ENCODE measurements around the gene NBPF1. TPM values are rescaled to one million over a fixed set of nuclear protein-coding genes. Genes with fewer than 3 reads are reported as not detected.
"Not testable (repeated sequence)": the region's sequence is repeated elsewhere in the genome, so short reads cannot be mapped to it uniquely, and the experiment has no call there.

The NBPF1 gene
- total RNA-seq, 4 donors from 2014 or later = 22.9 to 63.6 (median 41.6) TPM

- no peak for ATAC-seq (ENCODE audit: low FRiP score)
- DNase-seq (ENCODE audit: low spot score) = peak; percentile 24
These were observed 18.1 kb upstream of the NBPF1 start for GRCh38 chr1:16631248-16632043.

GRCh38 chr1:16630661-16631247 is 17.4 kb upstream of the NBPF1 start:
- TF ChIP-seq CTCF (IDR thresholded peaks at IDR 0.05) = peak in 1 of 3 donors; percentile 43
- ATAC-seq (ENCODE audit: low FRiP score) = peak; percentile 0
- no peak for DNase-seq (ENCODE audit: low spot score)

More at GRCh38 chr1:16631248-16632043, 18.1 kb upstream of the NBPF1 start:
- TF ChIP-seq CTCF (IDR thresholded peaks at IDR 0.05) = no peak

- not testable (repeated sequence) for ATAC-seq (ENCODE audit: low FRiP score)
- DNase-seq (ENCODE audit: low spot score) = peak; percentile 18
These were observed 16.7 kb upstream of the NBPF1 start for GRCh38 chr1:16629916-16630530.

GRCh38 chr1:16628361-16629111 is 15.2 kb upstream of the NBPF1 start:
- TF ChIP-seq CTCF (IDR thresholded peaks at IDR 0.05) = no peak
- ATAC-seq (ENCODE audit: low FRiP score) = no peak
- DNase-seq (ENCODE audit: low spot score) = peak; percentile 26

GRCh38 chr1:16626409-16626983 is 13.1 kb upstream of the NBPF1 start:
- not testable (repeated sequence) for ATAC-seq (ENCODE audit: low FRiP score); DNase-seq (ENCODE audit: low spot score)

GRCh38 chr1:16625497-16626408 is 12.4 kb upstream of the NBPF1 start:
- DNase-seq (ENCODE audit: low spot score) (peak; percentile 23), ATAC-seq (ENCODE audit: low FRiP score) (no peak)
- no peak for TF ChIP-seq CTCF (IDR thresholded peaks at IDR 0.05)

GRCh38 chr1:16623812-16624719 is 10.7 kb upstream of the NBPF1 start:
- DNase-seq (ENCODE audit: low spot score) = peak; percentile 34

GRCh38 chr1:16623337-16623736 is 10.0 kb upstream of the NBPF1 start:
- peak; percentile 23 for DNase-seq (ENCODE audit: low spot score)
- not testable (repeated sequence) for ATAC-seq (ENCODE audit: low FRiP score)

More at GRCh38 chr1:16623812-16624719, 10.7 kb upstream of the NBPF1 start:
- not testable (repeated sequence) for ATAC-seq (ENCODE audit: low FRiP score)

- not testable (repeated sequence) for ATAC-seq (ENCODE audit: low FRiP score)
- peak; percentile 23 for DNase-seq (ENCODE audit: low spot score)
These were observed 8.4 kb upstream of the NBPF1 start for GRCh38 chr1:16621681-16622315.

Measured in omental fat pad (tissue), 4 donors.